8988T (cell line): ENCODE results near the gene PCDHB15.

Experiments used
- DNase-seq: peaks from one replicate; pipeline ENCODE4 v3.0.0; 2011

PCDHB15 gene

DNA sequence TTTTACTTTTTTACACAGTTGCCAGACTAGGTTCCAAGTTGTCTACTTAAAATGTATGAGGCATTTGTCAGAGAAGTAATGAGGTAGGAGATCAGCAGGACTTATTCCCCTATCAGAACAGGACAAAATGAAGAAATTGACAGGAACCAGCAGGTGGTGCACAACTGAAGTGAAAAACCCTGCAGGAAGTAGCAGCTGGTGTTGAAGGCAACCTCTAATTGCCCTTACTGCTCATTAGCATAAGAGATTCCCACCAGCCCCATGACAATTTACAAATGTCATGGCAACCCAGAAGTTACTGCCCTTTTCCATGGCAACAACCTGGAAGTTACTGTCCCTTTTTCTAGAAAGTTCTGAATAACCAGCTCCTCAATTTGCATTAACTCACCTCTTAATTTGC, 5.4 kb downstream of the PCDHB15 start:
- DNase-seq = no peak

GRCh38 chr5:141258464-141258863, 13.3 kb downstream of the PCDHB15 start:
- no peak for DNase-seq

DNA sequence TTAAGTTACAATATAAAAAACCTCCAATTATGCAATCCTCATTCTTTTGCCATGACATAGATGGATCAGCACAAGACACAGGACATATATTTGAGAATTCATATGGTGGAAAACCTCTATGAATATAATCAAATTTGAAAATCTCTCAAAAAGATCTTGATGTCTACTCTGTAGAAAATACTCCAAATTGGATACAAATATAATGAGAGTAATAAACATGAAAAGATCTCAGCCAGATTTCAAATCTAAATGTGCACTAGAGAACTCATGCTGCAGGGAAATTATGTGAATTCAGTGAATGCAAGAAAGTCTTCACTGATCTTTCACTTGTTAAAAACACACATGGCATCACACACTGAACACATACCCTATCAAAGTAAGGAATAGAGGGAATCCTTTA, 13.8 kb downstream of the PCDHB15 start:
- no peak for DNase-seq

DNA sequence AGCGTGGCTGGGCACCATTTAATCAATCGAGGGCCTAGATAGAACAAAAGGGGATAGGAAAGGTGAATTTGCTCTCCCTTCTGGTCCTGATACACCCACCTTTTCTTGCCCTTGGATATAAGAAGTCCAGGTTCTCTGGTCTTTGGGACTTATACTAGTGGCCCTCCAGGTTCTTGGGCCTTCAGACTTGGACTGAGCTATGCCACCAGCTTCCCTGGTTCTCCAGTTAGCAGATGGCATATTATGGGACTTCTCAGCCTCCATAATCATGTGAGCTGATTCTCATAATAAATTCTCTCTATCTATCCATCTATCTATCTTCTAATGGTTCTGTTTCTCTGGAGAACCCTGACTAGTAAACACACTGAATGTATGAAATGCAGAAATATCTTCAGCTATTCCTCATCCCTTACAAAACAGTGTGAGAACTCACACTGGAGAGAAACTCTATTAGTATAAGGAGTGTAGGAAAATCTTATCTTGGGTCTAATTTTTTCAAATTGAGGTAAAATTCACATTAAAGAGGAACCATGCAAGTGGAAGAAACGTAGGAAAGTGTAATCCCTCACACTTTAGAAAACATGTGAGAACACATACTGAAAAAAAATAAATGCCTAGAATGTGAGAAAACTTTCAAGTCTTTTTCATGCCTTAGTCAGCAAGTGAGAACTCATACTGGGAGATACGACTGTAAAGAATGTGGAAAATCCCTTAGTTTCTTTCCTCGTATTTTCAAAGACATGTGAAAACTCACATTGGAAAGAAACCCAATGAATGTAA, 15.5 kb downstream of the PCDHB15 start:
- DNase-seq = no peak

DNA sequence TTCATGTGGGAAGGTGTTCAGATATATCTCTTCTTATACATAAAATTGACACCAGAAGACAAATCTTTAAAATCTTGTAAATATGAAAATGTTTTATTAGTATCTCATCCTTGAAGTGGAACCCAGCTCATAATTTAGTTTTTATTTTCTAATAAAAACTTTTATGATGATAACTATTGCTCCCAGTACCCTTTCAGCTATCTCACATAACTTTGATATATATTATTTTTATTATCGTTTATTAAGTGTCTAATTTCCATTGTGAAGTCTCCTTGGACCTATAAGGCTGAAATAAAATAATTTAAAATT, 16.0 kb downstream of the PCDHB15 start:
- DNase-seq = no peak

GRCh38 chr5:141269195-141269594, 24.0 kb downstream of the PCDHB15 start:
- no peak for DNase-seq

DNA sequence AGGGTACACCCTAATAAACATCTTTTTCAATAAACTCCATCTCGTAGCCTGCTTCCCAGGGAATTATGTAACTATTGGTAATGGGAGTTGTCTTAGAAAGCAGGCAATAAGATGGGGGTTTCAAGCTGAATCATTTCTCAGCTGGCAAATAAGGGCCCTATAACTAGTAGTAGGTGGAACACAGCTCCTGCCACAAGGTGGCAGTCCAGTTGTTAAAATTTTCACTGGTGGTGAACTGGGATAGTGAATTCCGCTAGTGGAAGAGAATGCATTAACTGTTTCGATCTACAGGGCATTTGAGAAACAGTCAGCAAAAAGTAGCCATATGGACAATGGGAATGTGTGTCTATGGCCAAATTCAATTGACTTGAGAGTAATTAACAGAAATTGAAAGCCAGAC, 27.7 kb downstream of the PCDHB15 start:
- DNase-seq = no peak

DNA sequence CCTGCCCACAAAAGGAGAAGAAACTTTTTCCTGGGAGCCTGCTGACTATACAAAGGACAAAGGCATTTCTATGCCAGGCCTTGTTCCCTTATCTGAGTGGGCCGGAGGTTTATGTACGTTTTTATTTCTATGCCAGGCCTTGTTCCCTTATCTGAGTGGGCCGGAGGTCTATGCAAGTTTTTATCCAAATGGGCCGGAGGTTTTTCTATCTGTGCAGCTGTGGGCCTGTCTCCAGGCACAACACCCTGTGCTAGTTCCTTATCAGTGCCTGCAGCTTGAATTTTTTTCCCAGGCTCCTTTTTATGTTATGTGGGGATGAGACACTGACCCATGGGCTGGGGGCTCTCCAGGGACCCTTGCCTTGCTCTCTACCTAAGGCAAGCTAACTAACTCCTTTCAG, 53.2 kb downstream of the PCDHB15 start:
- DNase-seq = no peak
